K562 (cell line): ENCODE data around the gene RNF115. TPM values are rescaled to one million over a fixed set of nuclear protein-coding genes. Genes with fewer than 3 reads are reported as not detected.

ENCODE experiments used
- ARID2 ChIP-seq: fragments of 450-650 bp; IDR thresholded peaks from 2 replicates; pipeline ENCODE4 v1.6.1; 2017; ENCODE audit warnings: antibody characterized with exemption, mild to moderate bottlenecking
- CBX8 ChIP-seq: fragments of 200-600 bp; sonication (generic); IDR thresholded peaks from 2 replicates; pipeline ENCODE4 v1.6.1; 2012; ENCODE audit warnings: borderline replicate concordance, mixed run types, low read depth, mild to moderate bottlenecking, moderate library complexity, mixed read lengths, low read length, control low read depth, inconsistent platforms; ENCODE audit not compliant: poor library complexity, severe bottlenecking; ENCODE audit errors: extremely low read depth
- CXXC5 ChIP-seq: fragments of 250-450 bp; sonication (Bioruptor Pico); IDR thresholded peaks from 2 replicates; pipeline ENCODE4 v1.8.0; 2022; ENCODE audit warnings: inconsistent platforms, mild to moderate bottlenecking, moderate library complexity
- ELF1 ChIP-seq: fragments of 200-800 bp; sonication (Bioruptor generic); IDR thresholded peaks from 2 replicates; pipeline ENCODE4 v1.6.1; 2016; ENCODE audit warnings: missing genetic modification characterization, missing compliant biosample characterization
- KAT7 ChIP-seq: sonication (generic); formaldehyde crosslinking; IDR thresholded peaks from 2 replicates; pipeline ENCODE4 v1.8.0; 2022; ENCODE audit warnings: missing genetic modification reagents, mild to moderate bottlenecking, borderline replicate concordance
- NFYB ChIP-seq: IDR thresholded peaks from 2 replicates; pipeline ENCODE4 v1.6.1; 2011; ENCODE audit warnings: mild to moderate bottlenecking, moderate library complexity; ENCODE audit not compliant: insufficient read length; ENCODE audit errors: extremely low read depth
- POLR2H ChIP-seq: IDR thresholded peaks from 2 replicates; pipeline ENCODE4 v1.6.1; 2016; ENCODE audit warnings: missing genetic modification characterization, low read depth, mild to moderate bottlenecking, control low read depth, missing compliant biosample characterization, moderate library complexity
- YY1 ChIP-seq, 3 experiments: IDR thresholded peaks; 2 replicates each; pipeline ENCODE4 v1.6.1; 2011; ENCODE audit warnings: low read length in 2 of 3, mild to moderate bottlenecking in 2 of 3, moderate library complexity in 2 of 3, borderline replicate concordance in 1 of 3, control low read depth in 1 of 3, low read depth in 1 of 3; ENCODE audit not compliant: insufficient read depth in 3 of 3, insufficient replicate concordance in 2 of 3, control insufficient read depth in 1 of 3, insufficient read length in 1 of 3; ENCODE audit errors: extremely low read depth in 1 of 3
- ZNF408 ChIP-seq: fragments of 250-450 bp; sonication (Bioruptor Pico); IDR thresholded peaks from 2 replicates; pipeline ENCODE4 v1.4.0; 2020; ENCODE audit warnings: low read depth, mild to moderate bottlenecking, moderate library complexity
- ZNF75A ChIP-seq: fragments of 450-650 bp; formaldehyde crosslinking; IDR thresholded peaks from 2 replicates; pipeline ENCODE4 v1.4.0; 2020; ENCODE audit warnings: mild to moderate bottlenecking
- polyA plus RNA-seq, 8 experiments: library from polyadenylated mRNA; depleted of rRNA in 4 of 8; stranded (reverse) in 5 of 8; unstranded in 3 of 8; fragments of >200 nt; fragmentation: Nextera tagmentation in 2 of 8; fragmentation: Illumina TruSeq in 1 of 8; extraction: Ambion mirVana in 2 of 8; extraction: Trizol in 1 of 8; gene quantifications; 2 replicates each; pipeline versions ENCODE4 v1.2.1 to v1.2.3, GENCODE V29; 2011 to 2014; ENCODE audit warnings: inconsistent platforms in 1 of 8, missing spikeins in 1 of 8
- total RNA-seq, 7 experiments: library from RNA; depleted of rRNA in 6 of 7; stranded (reverse); fragments of >200 nt in 6 of 7; fragmentation: Illumina TruSeq in 2 of 7; extraction: Trizol in 2 of 7; gene quantifications; 2 replicates each; pipeline versions ENCODE4 v1.2.1 to v1.2.3, GENCODE V29; 2011 to 2021; ENCODE audit warnings: low replicate concordance in 1 of 7
- TF ChIP-seq, protein P1 (sequence below): sonication (generic); formaldehyde crosslinking; IDR thresholded peaks from 2 replicates; pipeline ENCODE4 v1.8.0; 2023; ENCODE audit warnings: missing genetic modification reagents, mild to moderate bottlenecking, borderline replicate concordance
- TF ChIP-seq, protein P2 (sequence below): sonication (generic); formaldehyde crosslinking; IDR thresholded peaks from 2 replicates; pipeline ENCODE4 v1.8.0; 2022; ENCODE audit warnings: mild to moderate bottlenecking, missing genetic modification reagents, borderline replicate concordance
- TF ChIP-seq, protein P3 (sequence below): fragments of 250-450 bp; sonication (Bioruptor Pico); IDR thresholded peaks from 2 replicates; pipeline ENCODE4 v1.4.0; 2020; ENCODE audit warnings: mild to moderate bottlenecking, moderate library complexity
- TF ChIP-seq, protein P4 (sequence below): fragments of 200-800 bp; sonication (Bioruptor generic); IDR thresholded peaks from 2 replicates; pipeline ENCODE4 v1.6.1; 2017; ENCODE audit warnings: missing genetic modification characterization, missing compliant biosample characterization

RNF115 gene
- total and polyA plus RNA-seq, 9 of the 15 experiments (the other 6 are each of a cell fraction or from before 2014, with no cell fraction given) = 1.9 to 14.3 (median 9.5) TPM

DNA sequence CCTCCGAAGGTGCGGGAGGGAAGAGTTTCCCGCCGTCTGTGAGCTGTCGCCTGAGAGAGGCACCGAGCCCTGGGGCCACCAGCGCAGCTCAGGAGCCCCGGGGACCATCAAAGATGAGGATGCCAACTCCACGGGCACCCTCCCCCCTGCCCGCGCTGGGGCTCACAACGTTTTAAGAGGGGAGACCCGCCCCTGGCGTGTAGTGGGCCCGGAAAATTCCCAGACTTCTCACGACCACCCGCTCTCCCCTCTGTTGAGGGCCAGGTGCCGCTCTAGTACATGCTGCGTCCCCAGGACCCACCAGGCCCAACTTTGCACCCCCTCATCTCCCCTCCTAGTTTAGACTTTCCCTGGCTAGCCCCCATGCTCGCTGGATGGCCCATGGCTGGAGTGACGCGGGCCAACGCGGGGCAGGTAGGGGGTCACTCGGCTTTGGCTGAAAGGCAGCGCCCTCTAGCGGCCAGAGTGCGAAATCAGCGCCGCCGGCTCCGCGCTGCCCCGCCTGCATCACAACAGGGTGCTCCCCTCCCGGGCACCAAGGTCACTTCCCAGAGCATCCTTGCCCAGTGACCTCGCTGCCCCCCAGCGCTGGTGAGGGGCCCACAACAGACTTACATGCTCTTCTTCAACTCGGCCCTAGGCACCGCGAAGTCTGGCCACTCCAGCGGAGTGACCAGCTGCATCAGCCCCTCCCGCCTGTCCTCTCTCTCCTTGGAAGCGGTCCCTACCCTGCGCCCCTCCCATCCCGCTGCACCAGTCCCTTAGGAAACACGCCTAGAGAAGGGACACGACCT is 102.8 kb downstream of the RNF115 start (continued):
- TF ChIP-seq CBX8 (no peak), ZNF408 (no peak), ELF1 (tag) (no peak), NFYB (no peak), CXXC5 (CRISPR knock-in tag) (peak; percentile 58), ARID2 (0 out of 2 replicates have a peak, but pooled peaks have one; percentile 20), ZNF75A (CRISPR knock-in tag) (no peak), YY1 (IDR thresholded peaks at IDR 0.05; ENCODE audit: borderline replicate concordance in 1 of 3, control insufficient read depth in 1 of 3, extremely low read depth in 1 of 3, insufficient read depth in 3 of 3, insufficient read length in 1 of 3, insufficient replicate concordance in 2 of 3, low read depth in 1 of 3, low read length in 2 of 3) (no peak), POLR2H (tag) (no peak), KAT7 (CRISPR knock-in tag) (no peak)
- TF ChIP-seq, protein P1, sequence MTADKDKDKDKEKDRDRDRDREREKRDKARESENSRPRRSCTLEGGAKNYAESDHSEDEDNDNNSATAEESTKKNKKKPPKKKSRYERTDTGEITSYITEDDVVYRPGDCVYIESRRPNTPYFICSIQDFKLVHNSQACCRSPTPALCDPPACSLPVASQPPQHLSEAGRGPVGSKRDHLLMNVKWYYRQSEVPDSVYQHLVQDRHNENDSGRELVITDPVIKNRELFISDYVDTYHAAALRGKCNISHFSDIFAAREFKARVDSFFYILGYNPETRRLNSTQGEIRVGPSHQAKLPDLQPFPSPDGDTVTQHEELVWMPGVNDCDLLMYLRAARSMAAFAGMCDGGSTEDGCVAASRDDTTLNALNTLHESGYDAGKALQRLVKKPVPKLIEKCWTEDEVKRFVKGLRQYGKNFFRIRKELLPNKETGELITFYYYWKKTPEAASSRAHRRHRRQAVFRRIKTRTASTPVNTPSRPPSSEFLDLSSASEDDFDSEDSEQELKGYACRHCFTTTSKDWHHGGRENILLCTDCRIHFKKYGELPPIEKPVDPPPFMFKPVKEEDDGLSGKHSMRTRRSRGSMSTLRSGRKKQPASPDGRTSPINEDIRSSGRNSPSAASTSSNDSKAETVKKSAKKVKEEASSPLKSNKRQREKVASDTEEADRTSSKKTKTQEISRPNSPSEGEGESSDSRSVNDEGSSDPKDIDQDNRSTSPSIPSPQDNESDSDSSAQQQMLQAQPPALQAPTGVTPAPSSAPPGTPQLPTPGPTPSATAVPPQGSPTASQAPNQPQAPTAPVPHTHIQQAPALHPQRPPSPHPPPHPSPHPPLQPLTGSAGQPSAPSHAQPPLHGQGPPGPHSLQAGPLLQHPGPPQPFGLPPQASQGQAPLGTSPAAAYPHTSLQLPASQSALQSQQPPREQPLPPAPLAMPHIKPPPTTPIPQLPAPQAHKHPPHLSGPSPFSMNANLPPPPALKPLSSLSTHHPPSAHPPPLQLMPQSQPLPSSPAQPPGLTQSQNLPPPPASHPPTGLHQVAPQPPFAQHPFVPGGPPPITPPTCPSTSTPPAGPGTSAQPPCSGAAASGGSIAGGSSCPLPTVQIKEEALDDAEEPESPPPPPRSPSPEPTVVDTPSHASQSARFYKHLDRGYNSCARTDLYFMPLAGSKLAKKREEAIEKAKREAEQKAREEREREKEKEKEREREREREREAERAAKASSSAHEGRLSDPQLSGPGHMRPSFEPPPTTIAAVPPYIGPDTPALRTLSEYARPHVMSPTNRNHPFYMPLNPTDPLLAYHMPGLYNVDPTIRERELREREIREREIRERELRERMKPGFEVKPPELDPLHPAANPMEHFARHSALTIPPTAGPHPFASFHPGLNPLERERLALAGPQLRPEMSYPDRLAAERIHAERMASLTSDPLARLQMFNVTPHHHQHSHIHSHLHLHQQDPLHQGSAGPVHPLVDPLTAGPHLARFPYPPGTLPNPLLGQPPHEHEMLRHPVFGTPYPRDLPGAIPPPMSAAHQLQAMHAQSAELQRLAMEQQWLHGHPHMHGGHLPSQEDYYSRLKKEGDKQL = no peak
- TF ChIP-seq, protein P2, sequence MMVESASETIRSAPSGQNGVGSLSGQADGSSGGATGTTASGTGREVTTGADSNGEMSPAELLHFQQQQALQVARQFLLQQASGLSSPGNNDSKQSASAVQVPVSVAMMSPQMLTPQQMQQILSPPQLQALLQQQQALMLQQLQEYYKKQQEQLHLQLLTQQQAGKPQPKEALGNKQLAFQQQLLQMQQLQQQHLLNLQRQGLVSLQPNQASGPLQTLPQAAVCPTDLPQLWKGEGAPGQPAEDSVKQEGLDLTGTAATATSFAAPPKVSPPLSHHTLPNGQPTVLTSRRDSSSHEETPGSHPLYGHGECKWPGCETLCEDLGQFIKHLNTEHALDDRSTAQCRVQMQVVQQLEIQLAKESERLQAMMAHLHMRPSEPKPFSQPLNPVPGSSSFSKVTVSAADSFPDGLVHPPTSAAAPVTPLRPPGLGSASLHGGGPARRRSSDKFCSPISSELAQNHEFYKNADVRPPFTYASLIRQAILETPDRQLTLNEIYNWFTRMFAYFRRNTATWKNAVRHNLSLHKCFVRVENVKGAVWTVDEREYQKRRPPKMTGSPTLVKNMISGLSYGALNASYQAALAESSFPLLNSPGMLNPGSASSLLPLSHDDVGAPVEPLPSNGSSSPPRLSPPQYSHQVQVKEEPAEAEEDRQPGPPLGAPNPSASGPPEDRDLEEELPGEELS (CRISPR knock-in tag) = no peak
- TF ChIP-seq, protein P3, sequence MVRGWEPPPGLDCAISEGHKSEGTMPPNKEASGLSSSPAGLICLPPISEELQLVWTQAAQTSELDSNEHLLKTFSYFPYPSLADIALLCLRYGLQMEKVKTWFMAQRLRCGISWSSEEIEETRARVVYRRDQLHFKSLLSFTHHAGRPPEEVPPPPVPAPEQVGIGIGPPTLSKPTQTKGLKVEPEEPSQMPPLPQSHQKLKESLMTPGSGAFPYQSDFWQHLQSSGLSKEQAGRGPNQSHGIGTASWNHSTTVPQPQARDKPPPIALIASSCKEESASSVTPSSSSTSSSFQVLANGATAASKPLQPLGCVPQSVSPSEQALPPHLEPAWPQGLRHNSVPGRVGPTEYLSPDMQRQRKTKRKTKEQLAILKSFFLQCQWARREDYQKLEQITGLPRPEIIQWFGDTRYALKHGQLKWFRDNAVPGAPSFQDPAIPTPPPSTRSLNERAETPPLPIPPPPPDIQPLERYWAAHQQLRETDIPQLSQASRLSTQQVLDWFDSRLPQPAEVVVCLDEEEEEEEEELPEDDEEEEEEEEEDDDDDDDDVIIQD (CRISPR knock-in tag) = no peak
- TF ChIP-seq, protein P4, sequence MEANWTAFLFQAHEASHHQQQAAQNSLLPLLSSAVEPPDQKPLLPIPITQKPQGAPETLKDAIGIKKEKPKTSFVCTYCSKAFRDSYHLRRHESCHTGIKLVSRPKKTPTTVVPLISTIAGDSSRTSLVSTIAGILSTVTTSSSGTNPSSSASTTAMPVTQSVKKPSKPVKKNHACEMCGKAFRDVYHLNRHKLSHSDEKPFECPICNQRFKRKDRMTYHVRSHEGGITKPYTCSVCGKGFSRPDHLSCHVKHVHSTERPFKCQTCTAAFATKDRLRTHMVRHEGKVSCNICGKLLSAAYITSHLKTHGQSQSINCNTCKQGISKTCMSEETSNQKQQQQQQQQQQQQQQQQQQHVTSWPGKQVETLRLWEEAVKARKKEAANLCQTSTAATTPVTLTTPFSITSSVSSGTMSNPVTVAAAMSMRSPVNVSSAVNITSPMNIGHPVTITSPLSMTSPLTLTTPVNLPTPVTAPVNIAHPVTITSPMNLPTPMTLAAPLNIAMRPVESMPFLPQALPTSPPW (CRISPR knock-in tag) = peak; percentile 43
